Stimulated activated CD8-positive, alpha-beta memory T cell treated with anti-CD3 and anti-CD28 coated beads, Interleukin-15, amount 100 ng/mL, for 1 hour (primary cell): ENCODE results near the gene RPEL1.

Source experiments
- DNase-seq: peaks from one replicate; pipeline ENCODE4 v3.0.0-alpha.2; 2020; ENCODE audit warnings: low read depth

The RPEL1 gene

DNA sequence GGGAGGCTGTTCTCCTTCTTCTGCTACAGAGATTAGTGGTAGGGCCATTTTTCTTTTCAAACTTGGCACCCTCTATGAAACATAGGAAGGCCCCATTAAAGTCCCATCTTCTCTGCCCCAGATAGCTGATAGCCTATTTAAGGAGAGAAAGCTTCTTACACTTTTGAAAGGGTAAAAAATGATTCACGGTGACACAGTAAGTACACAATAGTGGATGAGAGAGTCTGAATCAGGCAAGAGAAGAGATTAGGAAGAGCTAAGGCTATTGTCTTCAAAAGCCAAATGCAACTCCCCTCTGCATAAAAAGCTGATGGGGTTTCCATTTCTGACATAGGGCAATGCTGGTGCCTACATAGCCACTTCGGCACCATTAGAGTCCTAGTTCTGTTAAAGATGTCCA is 34.8 kb downstream of the RPEL1 start:
- no peak for DNase-seq

DNA sequence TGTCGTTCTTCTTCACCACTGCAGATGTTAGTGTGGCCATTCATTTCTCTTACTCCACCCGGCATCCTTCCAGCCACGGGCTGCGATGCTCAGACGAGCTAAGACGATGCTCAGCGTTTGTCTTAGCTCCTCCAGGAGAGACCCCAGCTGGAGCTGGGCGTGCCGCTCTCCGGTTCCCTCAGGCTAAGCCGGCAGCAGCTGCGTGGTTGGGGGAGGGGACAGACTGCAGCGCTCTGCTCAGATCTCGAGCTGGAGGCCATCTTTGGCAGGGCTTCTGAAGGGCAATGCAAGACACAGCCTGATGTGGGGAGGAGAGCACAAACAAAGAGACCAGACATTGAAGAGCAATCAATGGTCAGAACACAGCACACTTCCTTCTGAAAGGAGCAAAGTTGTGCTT is 36.1 kb downstream of the RPEL1 start:
- DNase-seq, result no peak

DNA sequence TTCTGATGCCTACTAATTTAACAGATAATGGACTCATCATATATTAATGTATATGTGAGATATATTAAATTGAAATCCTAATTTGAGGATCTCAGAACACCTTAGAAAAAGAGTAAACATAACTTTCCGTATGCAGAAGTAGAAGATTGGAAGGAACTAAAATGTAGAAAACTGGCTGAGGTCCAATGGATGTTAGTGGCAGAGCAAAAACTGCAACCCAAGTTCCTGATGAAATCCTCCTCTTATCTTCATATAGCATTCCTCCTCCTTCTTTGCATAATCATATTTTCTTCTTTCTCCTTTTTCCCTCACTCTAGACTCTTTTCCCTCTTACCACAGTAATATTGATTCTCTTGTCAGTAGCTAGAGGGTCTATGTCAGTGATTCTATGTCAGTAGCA is 37.3 kb downstream of the RPEL1 start:
- DNase-seq, result no peak

DNA sequence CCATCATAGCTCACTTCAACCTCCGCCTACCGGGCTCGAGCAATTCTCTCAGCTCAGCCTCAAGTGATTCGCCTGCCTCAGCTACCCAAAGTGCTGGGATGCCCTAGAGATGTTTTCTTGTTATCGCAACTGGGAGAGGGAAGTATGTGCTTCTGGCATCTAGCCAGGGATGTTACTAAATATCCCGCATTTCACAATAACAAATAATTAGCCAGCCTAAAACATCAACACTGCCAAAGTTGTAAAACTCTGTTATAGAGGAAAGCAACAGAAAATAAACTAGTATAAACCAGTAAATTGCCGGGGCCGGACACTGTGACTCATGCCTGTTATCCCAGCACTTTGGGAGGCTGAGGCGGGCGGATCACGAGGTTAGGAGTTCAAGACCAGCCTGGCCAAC is 38.5 kb downstream of the RPEL1 start:
- DNase-seq, result no peak

DNA sequence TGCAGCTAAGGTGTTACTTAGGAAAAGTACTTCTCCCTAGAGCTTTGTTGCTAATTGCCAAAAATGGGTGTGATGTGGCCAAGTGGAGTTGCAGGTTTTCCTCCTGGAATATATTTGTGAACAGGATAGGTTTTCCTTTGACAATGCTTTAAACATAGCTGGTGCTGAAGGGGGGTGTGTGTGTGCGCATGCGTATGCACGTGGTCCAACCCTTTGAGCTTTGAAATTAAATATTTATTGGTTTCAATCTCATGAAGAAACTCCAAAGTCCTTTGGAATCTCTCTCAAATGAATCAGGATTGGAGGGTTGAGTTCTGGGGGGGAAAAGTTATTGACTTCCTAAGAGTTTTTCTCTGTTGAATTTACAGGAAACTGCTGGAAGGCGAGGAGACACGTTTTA is 42.3 kb downstream of the RPEL1 start:
- DNase-seq, result no peak

DNA sequence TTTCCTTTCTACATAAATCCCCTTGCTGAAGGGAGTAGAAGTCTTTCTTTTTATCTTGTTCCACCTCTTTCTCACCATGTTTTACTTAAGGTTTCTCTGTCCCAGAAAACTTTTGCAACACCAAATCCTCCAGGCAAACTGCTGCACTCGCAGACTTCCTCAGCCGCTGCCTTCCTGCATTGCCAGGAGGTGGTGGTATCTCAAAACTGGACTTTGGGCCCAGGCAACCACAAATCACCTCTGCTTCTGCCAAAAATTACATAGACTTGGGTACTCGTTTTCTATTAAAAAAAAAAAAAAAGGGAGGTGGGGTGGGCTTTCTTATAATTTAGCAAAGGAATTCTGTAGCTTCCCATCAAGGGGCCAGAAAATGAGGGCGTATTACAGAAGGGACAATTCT is 45.9 kb downstream of the RPEL1 start:
- DNase-seq, result no peak

DNA sequence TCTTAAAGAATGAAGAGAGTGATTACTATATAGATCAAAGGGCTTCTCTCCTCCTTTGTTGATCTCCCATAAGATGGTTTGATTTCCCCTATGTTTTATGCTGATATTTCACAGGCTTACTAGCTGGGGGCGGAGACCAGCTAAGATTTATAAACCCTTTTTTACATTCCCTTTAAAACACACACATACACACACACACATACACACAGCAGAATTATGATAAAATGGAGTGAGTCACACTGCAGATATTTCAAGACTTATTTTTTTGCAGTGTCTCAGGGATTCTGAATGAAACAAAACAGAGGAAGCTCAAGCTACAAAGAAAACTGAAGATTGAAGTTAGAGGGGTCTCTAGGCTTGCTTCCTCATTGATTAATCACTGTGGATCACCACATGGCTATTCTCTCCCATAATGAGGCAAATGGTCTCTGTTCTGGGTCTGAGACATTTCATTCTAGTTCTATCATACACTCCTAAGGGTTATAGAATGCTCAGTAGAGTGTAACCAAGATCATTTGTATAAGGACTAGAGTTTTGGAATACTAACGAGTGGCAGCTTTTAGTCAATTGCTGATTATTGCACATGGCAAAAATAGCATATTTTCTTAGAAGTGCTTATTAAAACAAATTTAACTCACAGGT is 49.8 kb downstream of the RPEL1 start:
- no peak for DNase-seq
